Smooth muscle cell (in vitro differentiated cells): ENCODE results near the gene RHBG. TPM values are rescaled to one million over a fixed set of nuclear protein-coding genes. Genes with fewer than 3 reads are reported as not detected.
"Not testable (repeated sequence)": the region's sequence is repeated elsewhere in the genome, so short reads cannot be mapped to it uniquely, and the experiment has no call there.

Source experiments
- DNase-seq: peaks from one replicate; lab custom pipeline; 2025; ENCODE audit not compliant: unreplicated experiment; lab: John Stamatoyannopoulos, UW
- H2AFZ ChIP-seq: fragments of 200-600 bp; sonication (generic); 2 replicates; pipeline ENCODE4 v1.6.0; 2016; ENCODE audit warnings: antibody characterized with exemption, low read depth, mild to moderate bottlenecking
- H3F3A ChIP-seq: fragments of 200-600 bp; sonication (generic); 2 replicates; pipeline ENCODE4 v1.6.0; 2017; ENCODE audit warnings: antibody characterized with exemption, low read depth
- H3K27ac ChIP-seq: fragments of 200-600 bp; sonication (generic); 2 replicates; pipeline ENCODE4 v1.5.1; 2016; ENCODE audit warnings: low read depth, mild to moderate bottlenecking
- H3K27me3 ChIP-seq: fragments of 200-600 bp; sonication (generic); 2 replicates; pipeline ENCODE4 v1.6.1; 2016; ENCODE audit warnings: low read depth, mild to moderate bottlenecking
- H3K36me3 ChIP-seq: fragments of 200-600 bp; sonication (generic); 2 replicates; pipeline ENCODE4 v1.5.1; 2016; ENCODE audit warnings: low read depth
- H3K4me1 ChIP-seq: fragments of 200-600 bp; sonication (generic); 2 replicates; pipeline ENCODE4 v1.5.1; 2016; ENCODE audit warnings: low read depth
- H3K4me2 ChIP-seq: fragments of 200-600 bp; sonication (generic); 2 replicates; pipeline ENCODE4 v1.6.0; 2016; ENCODE audit warnings: mild to moderate bottlenecking
- H3K4me3 ChIP-seq: fragments of 200-600 bp; sonication (generic); 2 replicates; pipeline ENCODE4 v1.5.1; 2016; ENCODE audit warnings: mild to moderate bottlenecking
- H3K79me2 ChIP-seq: fragments of 200-600 bp; sonication (generic); 2 replicates; pipeline ENCODE4 v1.6.0; 2016; ENCODE audit warnings: low read depth, mild to moderate bottlenecking
- H3K9ac ChIP-seq: fragments of 200-600 bp; sonication (generic); 2 replicates; pipeline ENCODE4 v1.6.0; 2016; ENCODE audit warnings: low read depth
- H3K9me3 ChIP-seq: fragments of 200-600 bp; sonication (generic); replicated peaks from 2 replicates; pipeline ENCODE4 v1.5.1; 2016; ENCODE audit warnings: low read depth
- H4K20me1 ChIP-seq: fragments of 200-600 bp; sonication (generic); 2 replicates; pipeline ENCODE4 v1.6.0; 2016; ENCODE audit warnings: low read depth
- WGBS: methylation state at CpG from one replicate; pipeline ENCODE4 v1.1.7; 2016; ENCODE audit warnings: low lambda C conversion rate; 5-methylcytosine and 5-hydroxymethylcytosine counted together
- polyA plus RNA-seq: library from polyadenylated mRNA; unstranded; fragments of >200 nt; fragmentation: Nextera tagmentation; extraction: Ambion mirVana; gene quantifications from 2 replicates; pipeline ENCODE4 v1.2.1, GENCODE V29; 2016
- total RNA-seq: library from RNA; depleted of rRNA; stranded (reverse); fragments of >200 nt; gene quantifications from 2 replicates; pipeline ENCODE4 v1.2.3, GENCODE V29; 2014
- TF ChIP-seq, protein P1 (sequence below): fragments of 200-600 bp; sonication (generic); IDR thresholded peaks from 2 replicates; pipeline ENCODE4 v1.5.1; 2017; ENCODE audit warnings: borderline replicate concordance, mild to moderate bottlenecking, antibody characterized with exemption; ENCODE audit not compliant: insufficient read depth, poor library complexity, severe bottlenecking

Gene RHBG
- total and polyA plus RNA-seq, 2 experiments from 2014 or later: not detected

DNA sequence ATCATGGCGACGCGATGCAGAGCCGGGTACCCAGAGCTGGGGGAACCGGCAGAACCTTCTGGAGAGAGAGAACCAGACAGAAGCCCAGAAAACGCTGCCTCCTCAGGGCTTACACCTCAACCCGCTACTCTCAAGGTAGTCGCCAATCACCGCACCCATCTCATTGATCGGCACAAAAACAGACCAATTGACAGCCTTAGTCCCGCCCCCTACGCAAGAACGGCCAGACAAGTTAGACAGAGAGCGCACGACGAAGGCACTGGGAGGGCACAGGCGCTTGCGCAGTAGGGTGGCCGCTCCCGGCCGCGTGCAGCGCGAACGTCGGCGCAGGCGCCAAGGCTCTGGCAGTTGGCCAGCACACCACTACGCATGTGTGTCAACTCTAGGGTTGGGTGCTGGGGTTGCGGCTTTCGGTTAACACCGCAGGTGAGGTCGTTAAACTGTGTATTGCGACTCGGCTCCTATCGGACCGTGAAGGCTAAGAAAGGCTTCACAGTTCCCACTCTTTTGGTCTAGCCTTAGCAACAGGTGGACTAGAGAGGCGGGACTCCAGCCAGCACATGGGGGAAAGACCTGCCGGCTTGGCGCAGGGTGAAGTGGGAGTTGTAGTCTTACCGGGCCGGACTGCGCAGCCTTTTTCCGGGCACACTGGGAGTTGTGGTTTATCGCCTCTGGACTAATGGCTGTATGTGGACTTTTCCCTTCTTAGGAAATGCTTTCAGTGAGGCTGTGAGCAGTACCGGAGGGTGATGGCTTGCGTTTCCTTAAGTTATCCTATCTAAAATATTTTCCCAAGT is 30.6 kb upstream of the RHBG start, which contains the start of the genes CCT3 and TSACC:
Gene CCT3 (minus strand): TSS at position 113 of the 797 bp plus-strand sequence. CDS start 108 bp downstream, at position 5.
Gene TSACC (plus strand): TSS at position 347 of the 797 bp plus-strand sequence. CDS start 1,232 bp downstream, outside the sequence.
- Histone ChIP-seq H2AFZ (peak within 1 kb of the TSS; percentile 93), H3K36me3 (peaks cover 6% of the 10 kb centered on the region)
- WGBS: under 1% methylated on average over 47 of the region's 47 CpGs

DNA sequence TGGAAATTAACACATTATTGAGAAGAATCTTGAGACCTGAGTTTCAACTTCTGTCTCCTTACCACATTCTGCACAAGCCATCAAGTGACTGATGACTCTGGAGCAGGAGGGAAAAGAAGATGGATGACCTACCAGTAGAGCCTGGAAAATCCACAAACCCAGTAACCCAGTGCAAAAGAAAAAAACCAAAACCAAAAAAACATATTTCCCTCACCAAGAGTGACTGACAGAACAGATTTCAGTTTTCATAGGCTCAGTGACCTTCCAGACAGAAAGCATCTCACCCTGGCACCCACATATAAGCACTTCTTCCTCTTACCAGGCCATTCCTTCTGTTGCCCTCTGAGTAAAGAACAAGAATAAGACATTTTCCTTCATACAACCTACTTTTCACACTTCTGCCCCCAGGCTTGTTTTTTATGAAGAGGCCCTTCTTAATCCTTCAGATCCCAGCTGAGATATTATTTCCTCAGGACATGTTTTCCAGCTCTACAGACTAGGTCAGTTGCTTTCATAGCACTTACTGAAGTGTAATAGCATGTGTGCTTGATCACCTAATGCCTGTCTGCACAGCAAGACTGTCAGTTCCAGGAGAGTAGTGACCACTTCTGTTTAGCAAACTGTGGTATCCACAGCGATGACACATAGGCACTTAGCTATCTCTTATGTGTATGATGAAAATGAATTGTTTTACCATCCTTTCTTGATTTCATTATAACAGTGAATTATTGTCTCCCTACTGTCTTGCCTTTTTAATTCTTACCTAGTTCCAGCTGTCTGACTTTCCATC is 26.6 kb upstream of the RHBG start:
- Histone ChIP-seq H3F3A (no peaks in the 10 kb centered on the region), H2AFZ (no peak overlapping the region), H3K9me3 (no peaks in the 10 kb centered on the region), H3K4me2 (no peak overlapping the region), H4K20me1 (no peaks in the 10 kb centered on the region), H3K79me2 (peaks cover 6% of the 10 kb centered on the region), H3K36me3 (no peaks in the 10 kb centered on the region), H3K9ac (no peak overlapping the region), H3K27ac (no peak overlapping the region), H3K4me3 (no peak overlapping the region), H3K4me1 (no peaks in the 10 kb centered on the region), H3K27me3 (no peaks in the 10 kb centered on the region)
- WGBS: 92% methylated on average over 1 of the region's 1 CpG
- no peak for DNase-seq
- TF ChIP-seq, protein P1, sequence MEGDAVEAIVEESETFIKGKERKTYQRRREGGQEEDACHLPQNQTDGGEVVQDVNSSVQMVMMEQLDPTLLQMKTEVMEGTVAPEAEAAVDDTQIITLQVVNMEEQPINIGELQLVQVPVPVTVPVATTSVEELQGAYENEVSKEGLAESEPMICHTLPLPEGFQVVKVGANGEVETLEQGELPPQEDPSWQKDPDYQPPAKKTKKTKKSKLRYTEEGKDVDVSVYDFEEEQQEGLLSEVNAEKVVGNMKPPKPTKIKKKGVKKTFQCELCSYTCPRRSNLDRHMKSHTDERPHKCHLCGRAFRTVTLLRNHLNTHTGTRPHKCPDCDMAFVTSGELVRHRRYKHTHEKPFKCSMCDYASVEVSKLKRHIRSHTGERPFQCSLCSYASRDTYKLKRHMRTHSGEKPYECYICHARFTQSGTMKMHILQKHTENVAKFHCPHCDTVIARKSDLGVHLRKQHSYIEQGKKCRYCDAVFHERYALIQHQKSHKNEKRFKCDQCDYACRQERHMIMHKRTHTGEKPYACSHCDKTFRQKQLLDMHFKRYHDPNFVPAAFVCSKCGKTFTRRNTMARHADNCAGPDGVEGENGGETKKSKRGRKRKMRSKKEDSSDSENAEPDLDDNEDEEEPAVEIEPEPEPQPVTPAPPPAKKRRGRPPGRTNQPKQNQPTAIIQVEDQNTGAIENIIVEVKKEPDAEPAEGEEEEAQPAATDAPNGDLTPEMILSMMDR: no peak

More for the DNA sequence above, 30.6 kb upstream of the RHBG start, which contains the start of the genes CCT3 and TSACC:
- Histone ChIP-seq H3K27ac (peak within 1 kb of the TSS; percentile 55), H3K27me3 (no peaks in the 10 kb centered on the region), H3K9me3 (no peaks in the 10 kb centered on the region), H3K9ac (peak within 1 kb of the TSS; percentile 74), H3K4me2 (peak within 1 kb of the TSS; percentile 92), H4K20me1 (peaks cover 29% of the 10 kb centered on the region), H3K4me3 (peak within 1 kb of the TSS; percentile 88), H3K4me1 (peaks cover 14% of the 10 kb centered on the region), H3K79me2 (peaks cover 36% of the 10 kb centered on the region), H3F3A (no peaks in the 10 kb centered on the region)
- TF ChIP-seq, protein P1: no peak
- peak; percentile 97 for DNase-seq

DNA sequence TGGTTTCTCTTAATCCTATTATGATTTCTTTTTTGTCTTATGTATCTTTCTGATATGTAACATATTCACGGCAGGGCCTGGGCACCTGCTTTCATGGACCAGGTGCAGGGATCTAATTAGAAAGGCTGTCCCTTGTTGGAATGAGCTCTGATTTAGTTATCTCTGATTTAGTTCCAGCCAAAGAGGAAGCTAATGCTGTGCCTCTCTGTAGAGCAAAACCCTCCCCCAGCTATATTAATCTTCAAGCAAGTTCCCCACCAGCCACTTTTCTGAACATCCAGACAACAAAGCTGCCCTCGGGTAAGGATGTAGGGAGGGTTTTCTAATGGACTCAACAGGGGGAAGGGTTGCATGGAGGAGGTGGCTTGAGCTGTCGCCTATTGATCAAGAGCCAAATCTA is 24.6 kb upstream of the RHBG start:
- Histone ChIP-seq H3K4me1 (no peaks in the 10 kb centered on the region), H3K27me3 (no peaks in the 10 kb centered on the region), H3K9ac (no peak overlapping the region), H4K20me1 (no peaks in the 10 kb centered on the region), H2AFZ (no peak overlapping the region), H3K79me2 (no peaks in the 10 kb centered on the region), H3K36me3 (no peaks in the 10 kb centered on the region), H3K4me2 (no peak overlapping the region), H3K27ac (no peak overlapping the region), H3F3A (no peaks in the 10 kb centered on the region), H3K9me3 (no peaks in the 10 kb centered on the region), H3K4me3 (no peak overlapping the region)
- WGBS: 85% methylated on average over 3 of the region's 3 CpGs
- DNase-seq: no peak
- TF ChIP-seq, protein P1: no peak

DNA sequence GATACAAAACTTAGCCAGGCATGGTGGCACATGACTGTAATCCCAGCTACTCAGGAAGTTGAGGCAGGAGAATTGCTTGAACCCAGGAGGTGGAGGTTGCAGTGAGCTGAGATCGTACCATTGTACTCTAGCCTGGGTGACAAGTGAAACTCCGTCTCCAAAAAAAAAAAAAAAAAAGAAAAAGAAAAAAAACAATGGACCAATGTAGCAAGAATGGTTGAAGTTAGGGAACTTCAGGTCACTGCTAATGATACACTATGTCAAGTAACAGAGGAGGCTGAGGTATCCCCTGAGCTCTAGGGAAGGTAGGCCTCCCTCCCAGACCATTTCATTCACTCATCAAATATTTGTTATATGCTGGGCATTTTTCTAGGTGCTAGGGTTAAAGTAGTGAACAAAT is 23.0 kb upstream of the RHBG start:
- not testable (repeated sequence) for H4K20me1 ChIP-seq, H3F3A ChIP-seq, H3K9ac ChIP-seq, H3K27ac ChIP-seq, DNase-seq, H3K9me3 ChIP-seq, H3K4me2 ChIP-seq, H3K4me3 ChIP-seq, H3K4me1 ChIP-seq, H3K36me3 ChIP-seq, H3K79me2 ChIP-seq, H3K27me3 ChIP-seq, H2AFZ ChIP-seq
- WGBS: 100% methylated on average over 2 of the region's 2 CpGs
